ENCODE data around the gene TPM1. TPM values are rescaled to one million over a fixed set of nuclear protein-coding genes. Genes with fewer than 3 reads are reported as not detected.

The TPM1 gene
- total and polyA plus RNA-seq, 8 donors = 196 to 681 (median 587) TPM

- intact Hi-C loops (cut with DNase I) = no loop called here
- Histone ChIP-seq H3K4me3 (no peak overlapping the region), H3K27me3 (no peaks in the 10 kb centered on the region), H3K9me3 (no peaks in the 10 kb centered on the region), H3K36me3 (peaks cover 0 to 100% of the 10 kb centered on the region in 2 donors), H3K27ac (no peak overlapping the region), H3K4me1 (no peaks in the 10 kb centered on the region)
- no peak for TF ChIP-seq CTCF (IDR thresholded peaks at IDR 0.05)
- DNase-seq (no peak), ATAC-seq (no peak)
Measured at GRCh38 chr15:63063877-63064409, 21.4 kb downstream of the TPM1 start.

DNA sequence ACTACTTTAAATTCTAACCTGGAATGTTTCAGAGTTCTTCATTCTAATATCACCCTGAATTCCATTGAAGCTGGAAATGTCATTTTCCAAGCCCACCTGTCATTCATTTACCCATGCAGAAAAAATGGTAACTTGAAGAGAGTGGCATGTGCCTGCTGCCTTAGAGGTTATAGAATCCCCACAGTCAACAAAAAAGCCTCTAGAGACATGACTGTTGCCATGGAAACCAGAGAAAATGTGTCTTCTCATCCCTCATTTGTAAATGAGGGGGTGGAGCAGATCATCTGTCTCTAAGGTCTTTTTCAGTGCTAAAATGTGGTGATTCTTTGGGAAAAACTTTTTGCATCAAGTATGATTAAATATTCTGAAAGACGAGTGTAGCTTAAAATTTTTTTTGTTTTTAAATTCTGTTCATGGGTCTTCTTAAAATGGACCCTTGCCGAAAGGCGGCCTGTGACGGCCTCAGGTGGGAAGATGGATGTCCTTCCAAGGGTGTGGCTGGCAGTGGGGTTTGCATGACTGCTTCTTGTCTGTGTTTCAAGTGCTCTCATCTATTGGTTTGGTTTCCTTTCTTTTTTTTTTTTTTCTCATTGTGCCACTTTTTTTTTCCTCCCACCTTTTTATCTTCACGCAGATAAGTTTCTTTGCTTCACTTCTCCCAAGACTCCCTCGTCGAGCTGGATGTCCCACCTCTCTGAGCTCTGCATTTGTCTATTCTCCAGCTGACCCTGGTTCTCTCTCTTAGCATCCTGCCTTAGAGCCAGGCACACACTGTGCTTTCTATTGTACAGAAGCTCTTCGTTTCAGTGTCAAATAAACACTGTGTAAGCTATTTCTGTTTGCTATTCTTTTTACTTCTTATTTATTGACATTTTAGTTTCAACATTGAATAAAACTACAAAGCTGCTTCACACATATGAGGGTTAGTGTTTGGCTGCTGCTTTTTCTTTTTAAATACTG is 23.0 kb downstream of the TPM1 start:
- Histone ChIP-seq H3K4me3 (no peak overlapping the region), H3K9me3 (no peaks in the 10 kb centered on the region), H3K36me3 (peaks cover 0 to 94% of the 10 kb centered on the region in 2 donors), H3K27me3 (no peaks in the 10 kb centered on the region), H3K4me1 (no peaks in the 10 kb centered on the region), H3K27ac (no peak overlapping the region)
- ATAC-seq (no peak), DNase-seq (no peak)
- no peak for TF ChIP-seq CTCF (IDR thresholded peaks at IDR 0.05)
- intact Hi-C loops (cut with DNase I) = no loop called here

DNA sequence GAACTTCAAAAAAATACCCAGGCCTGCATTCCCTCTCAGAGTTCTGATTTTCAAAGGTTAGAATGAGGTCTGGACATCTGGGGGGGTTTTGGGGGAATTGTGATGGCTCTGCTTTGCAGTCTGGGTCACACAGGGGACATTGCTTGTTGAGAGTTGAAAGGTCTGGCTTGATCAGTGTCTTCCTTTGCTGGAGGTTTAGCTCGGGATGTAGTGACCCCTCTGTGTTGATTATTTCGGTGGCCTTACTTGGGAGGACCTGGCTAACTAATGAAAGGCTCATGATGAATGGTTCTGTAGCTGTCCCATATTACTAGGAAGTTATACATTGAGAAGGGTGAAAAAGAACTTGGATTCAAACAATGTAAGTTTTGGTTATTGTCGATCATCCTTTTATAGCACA is 23.7 kb downstream of the TPM1 start:
- no peak for DNase-seq
- Histone ChIP-seq H3K27me3 (no peaks in the 10 kb centered on the region), H3K4me1 (no peaks in the 10 kb centered on the region), H3K9me3 (no peaks in the 10 kb centered on the region), H3K27ac (no peak overlapping the region), H3K4me3 (no peak overlapping the region), H3K36me3 (peaks cover 0 to 94% of the 10 kb centered on the region in 2 donors)
- intact Hi-C loops (cut with DNase I) = no loop called here
- no peak for ATAC-seq
- no peak for TF ChIP-seq CTCF (IDR thresholded peaks at IDR 0.05)

- intact Hi-C loops (cut with DNase I) = no loop called here
Measured at GRCh38 chr15:63067306-63067705, 24.8 kb downstream of the TPM1 start.

More at GRCh38 chr15:63067306-63067705, 24.8 kb downstream of the TPM1 start:
- no peak for DNase-seq
- no peak for ATAC-seq
- Histone ChIP-seq H3K4me3 (no peak overlapping the region), H3K9me3 (no peaks in the 10 kb centered on the region), H3K27ac (no peak overlapping the region), H3K27me3 (no peaks in the 10 kb centered on the region), H3K36me3 (peaks cover 0 to 93% of the 10 kb centered on the region in 2 donors), H3K4me1 (no peaks in the 10 kb centered on the region)
- no peak for TF ChIP-seq CTCF (IDR thresholded peaks at IDR 0.05)

All from left lung (tissue), 10 donors.